Esophagus muscularis mucosa (tissue), 4 donors: ENCODE measurements around the gene PLEKHM3. TPM values are rescaled to one million over a fixed set of nuclear protein-coding genes. Genes with fewer than 3 reads are reported as not detected.

Experiments
- DNase-seq: peaks from one replicate; pipeline ENCODE4 v3.0.0-alpha.2; 2017; ENCODE audit errors: extremely low spot score
- H3K27ac ChIP-seq, 4 donors: fragments of 200-600 bp; sonication (generic); replicated peaks in 1 of 4; 1 replicate in 3 of 4; 2 replicates in 1 of 4; pipeline ENCODE4 v1.5.1; 2016 to 2019; ENCODE audit warnings: mild to moderate bottlenecking in 1 of 4
- H3K27me3 ChIP-seq, 4 donors: fragments of 200-600 bp; sonication (generic); one replicate each; pipeline versions ENCODE4 v1.5.1 to v1.6.0; 2016 to 2019
- H3K36me3 ChIP-seq, 4 donors: fragments of 200-600 bp; sonication (generic); one replicate each; pipeline ENCODE4 v1.5.1; 2016 to 2019
- H3K4me1 ChIP-seq, 4 donors: fragments of 200-600 bp; sonication (generic); one replicate each; pipeline ENCODE4 v1.5.1; 2016 to 2019
- H3K4me3 ChIP-seq, 4 donors: fragments of 200-600 bp; sonication (generic); 1 replicate in 2 of 4; 2 replicates in 2 of 4; pipeline ENCODE4 v1.5.1; 2016 to 2019; ENCODE audit warnings: mild to moderate bottlenecking in 4 of 4, moderate library complexity in 1 of 4
- H3K9me3 ChIP-seq, 4 donors: fragments of 200-600 bp; sonication (generic); 1 replicate in 3 of 4; 2 replicates in 1 of 4; pipeline ENCODE4 v1.5.1; 2016 to 2019
- CTCF ChIP-seq, 3 experiments: fragments of 200-600 bp in 2 of 3; fragments of 450-650 bp in 1 of 3; sonication (generic) in 2 of 3; IDR thresholded peaks; one replicate each; pipeline ENCODE4 v1.5.1; 2017 to 2019; ENCODE audit warnings: antibody characterized with exemption in 3 of 3, mild to moderate bottlenecking in 2 of 3, moderate library complexity in 1 of 3
- EP300 ChIP-seq: sonication (generic); formaldehyde crosslinking; IDR thresholded peaks from one replicate; pipeline ENCODE4 v1.6.1; 2017; ENCODE audit warnings: antibody characterized with exemption
- POLR2A ChIP-seq: fragments of 450-650 bp; IDR thresholded peaks from one replicate; pipeline ENCODE4 v1.6.1; 2017; ENCODE audit warnings: antibody characterized with exemption, moderate library complexity, mild to moderate bottlenecking, low read depth
- POLR2AphosphoS5 ChIP-seq, 2 donors: sonication (generic); formaldehyde crosslinking; IDR thresholded peaks; one replicate each; pipeline ENCODE4 v1.6.1; 2017; ENCODE audit warnings: antibody characterized with exemption in 2 of 2
- WGBS: methylation state at CpG from one replicate; pipeline ENCODE4 v1.1.5; 2018; 5-methylcytosine and 5-hydroxymethylcytosine counted together
- intact Hi-C: fragments of 100-400 bp; cut with DNase I; formaldehyde crosslinking; loops from one replicate; pipeline ENCODE4 v1.15.1; 2023
- total RNA-seq, 4 donors: library from RNA; depleted of rRNA; stranded (reverse); fragments of >200 nt; gene quantifications; one replicate each; pipeline versions ENCODE4 v1.1.0 to v1.2.1, GENCODE V29; 2016

The PLEKHM3 gene
- total RNA-seq, 4 donors from 2014 or later, result 24.8 to 34.5 (median 31.1) TPM

GRCh38 chr2:207871506-207871905, 153.8 kb downstream of the PLEKHM3 start:
- H3K36me3 ChIP-seq, result no peaks in the 10 kb centered on the region
- no peak overlapping the region for H3K4me3 ChIP-seq
- TF ChIP-seq CTCF (IDR thresholded peaks at IDR 0.05) (no peak), EP300 (no peak), POLR2A (no peak), POLR2AphosphoS5 (IDR thresholded peaks at IDR 0.05) (no peak)
- WGBS, result 94% methylated on average over 1 of the region's 1 CpG
- no peaks in the 10 kb centered on the region for H3K9me3 ChIP-seq
- H3K4me1 ChIP-seq, result peaks cover 0 to 11% (median 6%) of the 10 kb centered on the region in 4 donors
- no peak for DNase-seq
- H3K27ac ChIP-seq, result no peak overlapping the region
- intact Hi-C loops, result no loop called here
- H3K27me3 ChIP-seq, result no peaks in the 10 kb centered on the region

GRCh38 chr2:207870814-207871213, 154.5 kb downstream of the PLEKHM3 start:
- intact Hi-C loops, result no loop called here
- H3K9me3 ChIP-seq, result no peaks in the 10 kb centered on the region
- DNase-seq, result no peak
- no peak for TF ChIP-seq POLR2A
- no peak for TF ChIP-seq CTCF (IDR thresholded peaks at IDR 0.05)
- TF ChIP-seq POLR2AphosphoS5 (IDR thresholded peaks at IDR 0.05), result no peak
- no peak for TF ChIP-seq EP300
- no peaks in the 10 kb centered on the region for H3K36me3 ChIP-seq
- H3K4me3 ChIP-seq, result no peak overlapping the region
- no peaks in the 10 kb centered on the region for H3K27me3 ChIP-seq
- H3K27ac ChIP-seq, result no peak overlapping the region
- H3K4me1 ChIP-seq, result peaks cover 0 to 12% (median 9%) of the 10 kb centered on the region in 4 donors
- 87% methylated on average over 4 of the region's 4 CpGs for WGBS

GRCh38 chr2:207869784-207870778, 155.2 kb downstream of the PLEKHM3 start:
- no peak overlapping the region for H3K4me3 ChIP-seq
- H3K9me3 ChIP-seq, result no peaks in the 10 kb centered on the region
- H3K36me3 ChIP-seq, result no peaks in the 10 kb centered on the region
- peaks cover 0 to 12% (median 9%) of the 10 kb centered on the region in 4 donors for H3K4me1 ChIP-seq
- no peak for TF ChIP-seq POLR2A
- TF ChIP-seq POLR2AphosphoS5 (IDR thresholded peaks at IDR 0.05), result no peak
- no peak for TF ChIP-seq EP300
- TF ChIP-seq CTCF (IDR thresholded peaks at IDR 0.05), result no peak
- no peak overlapping the region for H3K27ac ChIP-seq
- no peak for DNase-seq
- intact Hi-C loops, result no loop called here
- H3K27me3 ChIP-seq, result no peaks in the 10 kb centered on the region
- WGBS, result 89% methylated on average over 7 of the region's 7 CpGs

GRCh38 chr2:207868855-207869596, 156.3 kb downstream of the PLEKHM3 start:
- Histone ChIP-seq H3K27ac (no peak overlapping the region), H3K36me3 (no peaks in the 10 kb centered on the region), H3K4me3 (no peak overlapping the region), H3K9me3 (no peaks in the 10 kb centered on the region), H3K27me3 (no peaks in the 10 kb centered on the region), H3K4me1 (peaks cover 0 to 12% (median 9%) of the 10 kb centered on the region in 4 donors)
- no peak for DNase-seq
- intact Hi-C loops, result no loop called here
- WGBS, result 88% methylated on average over 5 of the region's 5 CpGs
- TF ChIP-seq EP300, result no peak
- TF ChIP-seq CTCF (IDR thresholded peaks at IDR 0.05), result no peak
- TF ChIP-seq POLR2AphosphoS5 (IDR thresholded peaks at IDR 0.05), result no peak
- TF ChIP-seq POLR2A, result no peak
